ENCODE data around the gene ISCU.

DNA sequence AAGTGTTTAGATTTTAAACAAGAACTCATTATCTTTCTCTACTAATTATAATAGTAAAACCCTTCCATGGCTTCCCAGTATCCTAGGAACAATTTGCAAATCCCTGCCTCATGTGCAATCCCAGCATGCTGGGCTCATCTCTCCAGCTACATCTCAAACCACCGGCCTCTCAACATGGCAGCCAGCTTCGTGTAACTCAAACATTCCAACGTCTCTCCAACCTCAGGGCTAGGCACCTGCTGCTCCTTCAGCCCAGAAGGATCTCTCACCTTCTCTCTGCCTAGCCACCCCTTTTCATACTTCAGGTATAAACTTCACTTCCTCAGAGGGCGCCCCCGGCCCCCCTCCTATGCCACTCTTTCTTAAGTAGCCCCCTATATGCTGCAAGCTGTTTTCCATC is 8.6 kb upstream of the ISCU start:
- TF ChIP-seq CTCF (IDR thresholded peaks at IDR 0.05) (no peak), EP300 (IDR thresholded peaks at IDR 0.05; ENCODE audit: low read depth) (no peak), POLR2AphosphoS5 (IDR thresholded peaks at IDR 0.05) (no peak), POLR2A (IDR thresholded peaks at IDR 0.05) (no peak)
